Left lung (tissue), 10 donors: Measurements from ENCODE around the gene IVNS1ABP. TPM values are rescaled to one million over a fixed set of nuclear protein-coding genes. Genes with fewer than 3 reads are reported as not detected.

Source experiments
- ATAC-seq: fragments of 200-7000 bp; cut with Tn5 transposase; one replicate; pipeline ENCODE4 v1.9.1; 2020; ENCODE audit warnings: moderate library complexity
- DNase-seq, 4 donors: peaks; one replicate each; pipeline ENCODE4 v3.0.0-alpha.2; 2013 to 2020
- H3K27ac ChIP-seq, 2 donors: fragments of 200-600 bp; sonication (generic) in 1 of 2; one replicate each; pipeline versions ENCODE4 v1.5.0 to v1.8.0; 2020 to 2021
- H3K27me3 ChIP-seq, 2 donors: fragments of 200-600 bp; sonication (generic) in 1 of 2; one replicate each; pipeline versions ENCODE4 v1.5.0 to v1.8.0; 2020 to 2021
- H3K36me3 ChIP-seq, 2 donors: fragments of 200-600 bp; sonication (generic) in 1 of 2; one replicate each; pipeline versions ENCODE4 v1.5.0 to v1.8.0; 2020 to 2021
- H3K4me1 ChIP-seq, 2 donors: fragments of 200-600 bp; one replicate each; pipeline ENCODE4 v1.8.0; 2021
- H3K4me3 ChIP-seq, 2 donors: fragments of 200-600 bp; sonication (generic) in 1 of 2; one replicate each; pipeline versions ENCODE4 v1.5.0 to v1.8.0; 2020 to 2021; ENCODE audit warnings: mild to moderate bottlenecking in 1 of 2
- H3K9me3 ChIP-seq, 2 donors: fragments of 200-600 bp; sonication (generic) in 1 of 2; one replicate each; pipeline versions ENCODE4 v1.5.0 to v1.8.0; 2020 to 2021
- CTCF ChIP-seq, 2 donors: fragments of 200-600 bp; sonication (generic) in 1 of 2; IDR thresholded peaks; one replicate each; pipeline versions ENCODE4 v1.5.0 to v1.8.0; 2021; ENCODE audit warnings: antibody characterized with exemption in 2 of 2
- intact Hi-C, 2 donors: fragments of 100-400 bp; cut with DNase I; formaldehyde crosslinking; loops; one replicate each; pipeline versions ENCODE4 v1.11.2 to v1.14.2; 2022
- polyA plus RNA-seq, 6 donors: library from polyadenylated mRNA; unstranded; fragments of 120-200 nt; gene quantifications; one replicate each; pipeline ENCODE4 v1.2.1, GENCODE V29; 2013; ENCODE audit not compliant: insufficient read length in 6 of 6
- total RNA-seq, 2 donors: library from RNA; stranded (reverse); fragmentation: NEBNext Ultra II Directional; extraction: Animal tissue kit (Norgen Biotek cat#: 25700); gene quantifications; one replicate each; pipeline ENCODE4 v1.2.1, GENCODE V29; 2021
- donor health status: DM: no; HTN: yes; CAD: no.
- donor health status: DM: no; HTN: no; CAD: no.

Gene IVNS1ABP
- total and polyA plus RNA-seq, 8 donors: 74.3 to 215 (median 174) TPM

GRCh38 chr1:185271921-185272320 lies 45.1 kb downstream of the IVNS1ABP start:
- no peaks in the 10 kb centered on the region for H3K4me1 ChIP-seq
- H3K9me3 ChIP-seq: no peaks in the 10 kb centered on the region
- no peaks in the 10 kb centered on the region for H3K27me3 ChIP-seq
- no peak for DNase-seq
- no peak for ATAC-seq
- intact Hi-C loops: no loop called here
- H3K27ac ChIP-seq: no peak overlapping the region
- no peaks in the 10 kb centered on the region for H3K36me3 ChIP-seq
- H3K4me3 ChIP-seq: no peak overlapping the region
- TF ChIP-seq CTCF (IDR thresholded peaks at IDR 0.05): no peak

GRCh38 chr1:185268352-185268751 lies 48.7 kb downstream of the IVNS1ABP start:
- no peaks in the 10 kb centered on the region for H3K27me3 ChIP-seq
- H3K36me3 ChIP-seq: no peaks in the 10 kb centered on the region
- no peak overlapping the region for H3K4me3 ChIP-seq
- no peak overlapping the region for H3K27ac ChIP-seq
- no peaks in the 10 kb centered on the region for H3K9me3 ChIP-seq
- intact Hi-C loops: no loop called here
- ATAC-seq (no peak), DNase-seq (no peak)
- TF ChIP-seq CTCF (IDR thresholded peaks at IDR 0.05): no peak
- no peaks in the 10 kb centered on the region for H3K4me1 ChIP-seq

DNA sequence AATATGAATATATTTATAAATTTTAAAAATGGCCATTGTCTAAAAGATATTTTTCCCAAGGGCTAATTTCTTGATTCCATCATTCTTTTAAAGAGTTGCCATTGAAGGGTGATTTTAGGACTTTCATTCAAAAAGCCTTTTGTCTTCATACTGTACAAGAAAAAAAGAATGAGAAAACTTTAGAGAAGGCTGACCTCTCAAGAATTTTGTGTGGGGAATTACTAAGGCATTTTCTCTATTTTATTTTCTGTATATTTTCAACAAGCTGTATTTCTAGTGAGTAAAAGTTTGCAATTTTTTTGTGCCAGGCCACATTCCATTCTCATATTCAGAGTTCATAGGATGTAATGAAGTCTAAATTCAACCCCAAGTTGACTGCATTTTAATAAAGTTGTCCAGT lies 49.3 kb downstream of the IVNS1ABP start:
- H3K36me3 ChIP-seq: no peaks in the 10 kb centered on the region
- intact Hi-C loops: no loop called here
- H3K4me1 ChIP-seq: no peaks in the 10 kb centered on the region
- no peak overlapping the region for H3K4me3 ChIP-seq
- no peak overlapping the region for H3K27ac ChIP-seq
- ATAC-seq (no peak), DNase-seq (no peak)
- no peaks in the 10 kb centered on the region for H3K27me3 ChIP-seq
- TF ChIP-seq CTCF (IDR thresholded peaks at IDR 0.05): no peak
- no peaks in the 10 kb centered on the region for H3K9me3 ChIP-seq

- H3K36me3 ChIP-seq: no peaks in the 10 kb centered on the region
- TF ChIP-seq CTCF (IDR thresholded peaks at IDR 0.05): no peak
- no peak overlapping the region for H3K4me3 ChIP-seq
- intact Hi-C loops: no loop called here
- DNase-seq (no peak), ATAC-seq (no peak)
- no peaks in the 10 kb centered on the region for H3K27me3 ChIP-seq
- H3K4me1 ChIP-seq: no peaks in the 10 kb centered on the region
- no peaks in the 10 kb centered on the region for H3K9me3 ChIP-seq
- no peak overlapping the region for H3K27ac ChIP-seq
These were observed 49.7 kb downstream of the IVNS1ABP start for GRCh38 chr1:185267301-185267700.

DNA sequence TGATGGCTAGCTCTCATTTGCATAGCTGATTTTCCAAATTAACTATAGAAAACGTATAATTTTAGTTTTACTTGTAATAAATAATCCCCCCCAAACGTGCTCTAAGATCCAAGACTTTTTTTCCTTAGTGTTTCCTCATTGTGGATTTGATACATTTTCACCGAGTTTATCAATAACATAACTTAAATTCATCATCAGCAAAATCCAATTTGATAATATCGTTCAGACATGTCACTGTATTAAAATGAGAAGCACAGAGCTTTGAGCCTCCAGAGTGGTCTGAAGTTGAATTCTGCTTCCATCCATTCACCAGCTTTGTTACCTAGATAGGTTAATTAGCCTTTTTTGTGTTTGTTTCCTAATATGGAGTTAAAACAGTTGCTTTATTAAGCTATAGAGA lies 51.7 kb downstream of the IVNS1ABP start:
- no peaks in the 10 kb centered on the region for H3K36me3 ChIP-seq
- H3K27ac ChIP-seq: no peak overlapping the region
- H3K4me3 ChIP-seq: no peak overlapping the region
- no peak for TF ChIP-seq CTCF (IDR thresholded peaks at IDR 0.05)
- DNase-seq: no peak
- no peak for ATAC-seq
- H3K4me1 ChIP-seq: no peaks in the 10 kb centered on the region
- H3K9me3 ChIP-seq: no peaks in the 10 kb centered on the region
- H3K27me3 ChIP-seq: no peaks in the 10 kb centered on the region
- intact Hi-C loops: no loop called here
